Liver (tissue), 9 donors: ENCODE measurements around the gene LONRF2. TPM values are rescaled to one million over a fixed set of nuclear protein-coding genes. Genes with fewer than 3 reads are reported as not detected.

ENCODE experiments used
- DNase-seq: peaks from one replicate; pipeline ENCODE4 v3.0.0-alpha.2; 2017; ENCODE audit warnings: low spot score
- H3K27ac ChIP-seq, 2 donors: one replicate each; pipeline ENCODE4 v1.7.0; 2013; ENCODE audit warnings: inconsistent platforms in 2 of 2, low read length in 2 of 2, control low read depth in 1 of 2, low read depth in 1 of 2, mild to moderate bottlenecking in 1 of 2
- H3K27me3 ChIP-seq, 4 donors: one replicate each; pipeline versions ENCODE4 v1.6.1 to v1.7.0; 2013; ENCODE audit warnings: low read length in 3 of 4, inconsistent platforms in 1 of 4, mild to moderate bottlenecking in 1 of 4, moderate library complexity in 1 of 4; ENCODE audit not compliant: control insufficient read depth in 4 of 4, insufficient read depth in 4 of 4
- H3K36me3 ChIP-seq, 4 donors: one replicate each; pipeline versions ENCODE4 v1.6.1 to v1.7.0; 2013; ENCODE audit warnings: low read length in 3 of 4, mild to moderate bottlenecking in 3 of 4, low read depth in 1 of 4, moderate library complexity in 1 of 4; ENCODE audit not compliant: control insufficient read depth in 4 of 4, insufficient read depth in 3 of 4
- H3K4me1 ChIP-seq, 4 donors: one replicate each; pipeline versions ENCODE4 v1.6.1 to v1.7.0; 2013; ENCODE audit warnings: low read length in 3 of 4, mild to moderate bottlenecking in 3 of 4, moderate library complexity in 1 of 4; ENCODE audit not compliant: control insufficient read depth in 4 of 4, insufficient read depth in 4 of 4
- H3K4me3 ChIP-seq, 3 donors: one replicate each; pipeline versions ENCODE4 v1.6.1 to v1.7.0; 2013; ENCODE audit warnings: low read length in 3 of 3, control low read depth in 1 of 3, low read depth in 1 of 3, mild to moderate bottlenecking in 1 of 3
- H3K9ac ChIP-seq, 2 donors: one replicate each; pipeline ENCODE4 v1.7.0; 2013; ENCODE audit warnings: low read length in 2 of 2, mild to moderate bottlenecking in 2 of 2, moderate library complexity in 2 of 2, control low read depth in 1 of 2, low read depth in 1 of 2
- H3K9me3 ChIP-seq, 4 donors: one replicate each; pipeline versions ENCODE4 v1.6.1 to v1.7.0; 2013; ENCODE audit warnings: low read length in 3 of 4; ENCODE audit not compliant: control insufficient read depth in 4 of 4
- EGR1 ChIP-seq, 2 donors: IDR thresholded peaks; 2 replicates each; pipeline ENCODE4 v1.6.1; 2016 to 2018; ENCODE audit warnings: antibody characterized with exemption in 2 of 2, low read depth in 2 of 2
- FOXA1 ChIP-seq: IDR thresholded peaks from 2 replicates; pipeline ENCODE4 v1.6.1; 2016; ENCODE audit warnings: antibody characterized with exemption
- GABPA ChIP-seq, 2 donors: IDR thresholded peaks in 1 of 2; conservative IDR thresholded peaks in 1 of 2; 2 replicates each; pipeline ENCODE4 v1.6.1; 2016; ENCODE audit warnings: antibody characterized with exemption in 2 of 2, mild to moderate bottlenecking in 1 of 2, moderate library complexity in 1 of 2
- HNF4A ChIP-seq, 2 donors: conservative IDR thresholded peaks; 2 replicates each; pipeline ENCODE4 v1.6.1; 2016; ENCODE audit warnings: antibody characterized with exemption in 2 of 2, mild to moderate bottlenecking in 2 of 2
- HNF4G ChIP-seq: IDR thresholded peaks from 2 replicates; pipeline ENCODE4 v1.6.1; 2016; ENCODE audit warnings: antibody characterized with exemption
- JUND ChIP-seq, 2 donors: IDR thresholded peaks; 2 replicates each; pipeline ENCODE4 v1.6.1; 2016; ENCODE audit warnings: antibody characterized with exemption in 2 of 2
- MAX ChIP-seq: IDR thresholded peaks from 2 replicates; pipeline ENCODE4 v1.6.1; 2016; ENCODE audit warnings: antibody characterized with exemption
- REST ChIP-seq: IDR thresholded peaks from 2 replicates; pipeline ENCODE4 v1.6.1; 2016; ENCODE audit warnings: antibody characterized with exemption, mild to moderate bottlenecking
- RXRA ChIP-seq, 2 donors: IDR thresholded peaks; 2 replicates each; pipeline ENCODE4 v1.6.1; 2017 to 2018; ENCODE audit warnings: antibody characterized with exemption in 2 of 2, mild to moderate bottlenecking in 1 of 2
- YY1 ChIP-seq: IDR thresholded peaks from 2 replicates; pipeline ENCODE4 v1.6.1; 2016; ENCODE audit warnings: antibody characterized with exemption, mild to moderate bottlenecking
- WGBS: extraction: QIAGEN DNeasy Blood & Tissue Kit; methylation state at CpG from one replicate; pipeline ENCODE4 v1.1.7; 2013; 5-methylcytosine and 5-hydroxymethylcytosine counted together
- polyA plus RNA-seq, 2 donors: library from polyadenylated mRNA; stranded (reverse) in 1 of 2; unstranded in 1 of 2; fragments of 200-250 nt in 1 of 2; fragments of >200 nt in 1 of 2; fragmentation: Nextera tagmentation in 1 of 2; extraction: Ambion mirVana in 1 of 2; gene quantifications; one replicate each; pipeline versions ENCODE4 v1.2.1 to v1.2.3, GENCODE V29; 2013 to 2015
- total RNA-seq, 2 donors: library from RNA; depleted of rRNA; stranded (reverse); fragments of >200 nt; gene quantifications; one replicate each; pipeline ENCODE4 v1.2.3, GENCODE V29; 2014
- TF ChIP-seq, protein P1 (sequence below): fragments of 150-350 bp; IDR thresholded peaks from 2 replicates; pipeline ENCODE4 v1.5.1; 2017; ENCODE audit warnings: improper control_type of control experiment, low read depth, low read length; ENCODE audit not compliant: missing input control
- donor health status: healthy.
- donor health status: healthy.
- donor health status: healthy.
- donor health status: healthy.
- donor health status: healthy.

The LONRF2 gene
- total and polyA plus RNA-seq, 4 donors: 0.06 to 3.7 (median 0.24) TPM

DNA sequence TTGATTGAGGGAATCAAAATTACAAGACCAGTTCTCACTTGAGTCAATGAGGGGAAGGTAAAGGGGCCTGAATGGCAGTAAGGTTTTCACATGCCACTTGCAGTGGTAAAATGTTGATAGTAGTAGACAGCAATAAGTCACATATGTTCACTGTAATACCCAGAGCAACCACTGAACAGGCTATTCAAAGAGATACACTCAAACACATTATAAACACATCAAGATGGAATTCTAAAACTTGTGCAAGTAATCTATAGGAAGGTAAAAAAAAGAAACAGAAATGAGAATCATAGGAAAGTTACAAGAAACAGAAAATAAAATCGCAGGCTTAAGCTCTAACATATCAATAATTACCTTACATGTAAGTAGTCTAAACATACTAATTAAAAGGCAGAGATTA, 93.3 kb downstream of the LONRF2 start (continued):
- TF ChIP-seq REST: no peak

GRCh38 chr2:100228415-100228814, 93.9 kb downstream of the LONRF2 start:
- TF ChIP-seq MAX: no peak
- no peak for TF ChIP-seq GABPA (IDR thresholded peaks at IDR 0.05 in 1 of 2, conservative IDR thresholded peaks at IDR 0.05 in 1 of 2)
- no peak for TF ChIP-seq EGR1 (IDR thresholded peaks at IDR 0.05; ENCODE audit: low read depth in 2 of 2)
- Histone ChIP-seq H3K9ac (no peak overlapping the region), H3K4me1 (no peaks in the 10 kb centered on the region), H3K36me3 (no peaks in the 10 kb centered on the region), H3K9me3 (no peaks in the 10 kb centered on the region), H3K27me3 (no peaks in the 10 kb centered on the region), H3K4me3 (no peak overlapping the region), H3K27ac (no peak overlapping the region)
- no peak for DNase-seq
- 97% methylated on average over 3 of the region's 3 CpGs for WGBS

DNA sequence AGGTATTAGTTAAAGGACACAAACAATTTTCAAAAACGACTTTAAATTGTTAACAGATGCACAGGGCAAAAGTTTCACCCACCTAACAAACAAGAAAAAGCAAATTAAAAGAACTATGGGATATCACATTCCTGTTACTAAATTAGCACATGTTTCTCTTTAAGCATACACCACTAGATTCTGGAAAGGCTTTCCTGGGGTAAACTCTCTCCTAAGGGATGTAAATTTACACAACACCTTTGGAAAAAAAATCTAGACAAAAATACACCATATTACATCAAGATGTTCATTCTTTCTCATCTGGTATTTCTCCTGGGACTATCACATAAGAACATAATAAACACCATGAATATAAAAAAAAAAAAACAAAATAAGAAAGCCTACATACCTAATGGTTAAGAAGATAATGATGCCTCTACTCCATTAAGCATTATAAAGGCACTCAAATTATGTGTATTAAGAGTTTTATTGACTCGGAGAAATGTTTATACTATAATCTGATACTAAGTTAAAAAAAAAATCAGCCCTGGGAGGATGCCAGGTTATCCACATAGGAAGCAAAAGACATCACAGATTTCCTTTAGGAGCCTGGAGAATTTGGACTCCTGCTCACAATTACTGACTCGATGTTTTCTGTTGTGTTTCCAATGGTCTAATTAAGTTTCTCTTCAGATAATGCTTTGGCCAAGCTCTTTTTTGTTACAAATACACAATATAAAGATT, 97.2 kb downstream of the LONRF2 start:
- Histone ChIP-seq H3K9ac (no peak overlapping the region), H3K27me3 (no peaks in the 10 kb centered on the region), H3K27ac (no peak overlapping the region), H3K4me3 (no peak overlapping the region), H3K36me3 (no peaks in the 10 kb centered on the region), H3K9me3 (no peaks in the 10 kb centered on the region), H3K4me1 (no peaks in the 10 kb centered on the region)
- 59% methylated on average over 3 of the region's 3 CpGs for WGBS
- TF ChIP-seq YY1 (no peak), RXRA (IDR thresholded peaks at IDR 0.05) (no peak), FOXA1 (no peak), MAX (no peak), JUND (IDR thresholded peaks at IDR 0.05) (no peak), HNF4G (no peak), GABPA (IDR thresholded peaks at IDR 0.05 in 1 of 2, conservative IDR thresholded peaks at IDR 0.05 in 1 of 2) (no peak), HNF4A (conservative IDR thresholded peaks at IDR 0.05) (no peak)
- TF ChIP-seq, protein P1, sequence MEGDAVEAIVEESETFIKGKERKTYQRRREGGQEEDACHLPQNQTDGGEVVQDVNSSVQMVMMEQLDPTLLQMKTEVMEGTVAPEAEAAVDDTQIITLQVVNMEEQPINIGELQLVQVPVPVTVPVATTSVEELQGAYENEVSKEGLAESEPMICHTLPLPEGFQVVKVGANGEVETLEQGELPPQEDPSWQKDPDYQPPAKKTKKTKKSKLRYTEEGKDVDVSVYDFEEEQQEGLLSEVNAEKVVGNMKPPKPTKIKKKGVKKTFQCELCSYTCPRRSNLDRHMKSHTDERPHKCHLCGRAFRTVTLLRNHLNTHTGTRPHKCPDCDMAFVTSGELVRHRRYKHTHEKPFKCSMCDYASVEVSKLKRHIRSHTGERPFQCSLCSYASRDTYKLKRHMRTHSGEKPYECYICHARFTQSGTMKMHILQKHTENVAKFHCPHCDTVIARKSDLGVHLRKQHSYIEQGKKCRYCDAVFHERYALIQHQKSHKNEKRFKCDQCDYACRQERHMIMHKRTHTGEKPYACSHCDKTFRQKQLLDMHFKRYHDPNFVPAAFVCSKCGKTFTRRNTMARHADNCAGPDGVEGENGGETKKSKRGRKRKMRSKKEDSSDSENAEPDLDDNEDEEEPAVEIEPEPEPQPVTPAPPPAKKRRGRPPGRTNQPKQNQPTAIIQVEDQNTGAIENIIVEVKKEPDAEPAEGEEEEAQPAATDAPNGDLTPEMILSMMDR: no peak
- no peak for DNase-seq
